KOPT-K1 (cell line): ENCODE data around the gene ATP1A3.

Experiments
- H3K27ac ChIP-seq: fragments of 200-600 bp; sonication (generic); 2 replicates; pipeline ENCODE4 v1.5.1; 2016; ENCODE audit warnings: antibody characterized with exemption, mild to moderate bottlenecking, low read depth, low read length; ENCODE audit not compliant: poor library complexity, severe bottlenecking
- H3K36me3 ChIP-seq: fragments of 200-600 bp; sonication (generic); 2 replicates; pipeline ENCODE4 v1.5.1; 2017; ENCODE audit warnings: antibody characterized with exemption, mild to moderate bottlenecking, low read length, moderate library complexity; ENCODE audit not compliant: insufficient read depth
- H3K9me3 ChIP-seq: fragments of 200-600 bp; sonication (generic); 2 replicates; pipeline ENCODE4 v1.5.1; 2017; ENCODE audit warnings: antibody characterized with exemption, low read length, mild to moderate bottlenecking; ENCODE audit not compliant: insufficient read depth, poor library complexity, severe bottlenecking

Gene ATP1A3

GRCh38 chr19:41933693-41934426 lies 60.2 kb downstream of the ATP1A3 start:
- no peaks in the 10 kb centered on the region for H3K9me3 ChIP-seq
- no peaks in the 10 kb centered on the region for H3K36me3 ChIP-seq
- no peak overlapping the region for H3K27ac ChIP-seq

- Histone ChIP-seq H3K36me3 (no peaks in the 10 kb centered on the region), H3K9me3 (no peaks in the 10 kb centered on the region), H3K27ac (no peak overlapping the region)
Measured at GRCh38 chr19:41932720-41933332, 61.2 kb downstream of the ATP1A3 start.

- Histone ChIP-seq H3K9me3 (no peaks in the 10 kb centered on the region), H3K36me3 (no peaks in the 10 kb centered on the region), H3K27ac (no peak overlapping the region)
Measured at GRCh38 chr19:41932259-41932719, 61.7 kb downstream of the ATP1A3 start.

DNA sequence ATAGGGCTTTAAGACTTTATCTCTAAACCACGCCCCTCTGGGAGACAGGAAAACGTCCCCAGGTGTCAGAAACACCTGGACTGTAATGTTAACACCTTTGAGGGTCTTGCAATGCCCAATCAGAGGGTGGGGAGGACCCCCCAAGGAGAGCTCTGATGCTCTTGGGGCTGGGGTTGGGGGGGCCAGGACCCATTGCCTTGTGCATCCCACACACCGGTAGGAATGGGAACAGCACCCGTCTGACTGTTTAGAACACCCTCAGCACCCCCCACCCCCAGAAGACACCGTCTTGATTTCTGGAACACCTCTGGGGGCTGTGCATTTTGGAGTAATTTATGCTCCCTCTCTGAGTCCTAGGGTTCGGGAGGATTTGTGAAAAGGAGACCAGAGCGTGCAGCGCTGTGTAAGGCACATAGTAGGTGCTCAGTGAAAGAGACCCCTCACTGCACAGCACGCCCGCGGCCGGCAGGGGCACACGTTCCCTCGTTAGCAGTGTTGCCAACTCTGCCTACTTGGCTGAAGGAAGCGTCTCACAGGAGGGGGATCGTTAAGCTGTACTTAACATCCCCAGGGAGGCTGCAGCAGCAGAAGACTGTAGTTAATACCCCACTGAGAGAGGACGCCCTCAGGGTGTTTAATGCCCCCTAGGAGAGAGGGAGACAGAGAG lies 63.0 kb downstream of the ATP1A3 start:
- Histone ChIP-seq H3K36me3 (no peaks in the 10 kb centered on the region), H3K27ac (no peak overlapping the region), H3K9me3 (no peaks in the 10 kb centered on the region)

- no peaks in the 10 kb centered on the region for H3K36me3 ChIP-seq
- H3K9me3 ChIP-seq: no peaks in the 10 kb centered on the region
- H3K27ac ChIP-seq: no peak overlapping the region
Measured at GRCh38 chr19:41930322-41930722, 63.7 kb downstream of the ATP1A3 start.

DNA sequence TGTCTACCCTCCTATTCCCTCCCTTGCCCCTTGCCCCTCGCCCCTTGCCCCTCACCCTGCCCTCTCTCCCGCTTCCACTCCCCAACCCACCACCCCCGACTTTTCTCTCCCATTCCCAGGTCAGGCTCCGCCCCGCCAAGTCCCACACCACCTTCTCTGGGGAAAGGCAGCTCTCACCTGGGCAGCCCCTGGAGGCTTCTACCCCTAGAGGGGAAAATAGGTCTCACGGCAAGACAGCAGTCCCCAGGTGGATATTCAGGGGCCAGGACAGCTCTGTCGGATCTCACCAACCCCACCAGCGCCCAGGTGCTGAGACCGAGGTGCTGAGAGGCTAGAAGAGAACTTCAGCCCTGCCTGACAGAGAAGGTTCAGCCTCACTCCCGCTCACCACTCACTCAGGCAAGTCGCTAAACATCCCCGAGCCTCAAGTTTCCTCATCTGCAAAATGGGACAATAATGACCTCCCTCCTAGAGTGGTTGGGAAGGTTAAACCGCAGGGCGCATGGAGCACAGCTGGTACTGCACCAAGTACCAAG lies 64.4 kb downstream of the ATP1A3 start:
- Histone ChIP-seq H3K27ac (no peak overlapping the region), H3K9me3 (no peaks in the 10 kb centered on the region), H3K36me3 (no peaks in the 10 kb centered on the region)

GRCh38 chr19:41928754-41929535 lies 65.1 kb downstream of the ATP1A3 start:
- Histone ChIP-seq H3K9me3 (no peaks in the 10 kb centered on the region), H3K27ac (no peak overlapping the region), H3K36me3 (no peaks in the 10 kb centered on the region)

DNA sequence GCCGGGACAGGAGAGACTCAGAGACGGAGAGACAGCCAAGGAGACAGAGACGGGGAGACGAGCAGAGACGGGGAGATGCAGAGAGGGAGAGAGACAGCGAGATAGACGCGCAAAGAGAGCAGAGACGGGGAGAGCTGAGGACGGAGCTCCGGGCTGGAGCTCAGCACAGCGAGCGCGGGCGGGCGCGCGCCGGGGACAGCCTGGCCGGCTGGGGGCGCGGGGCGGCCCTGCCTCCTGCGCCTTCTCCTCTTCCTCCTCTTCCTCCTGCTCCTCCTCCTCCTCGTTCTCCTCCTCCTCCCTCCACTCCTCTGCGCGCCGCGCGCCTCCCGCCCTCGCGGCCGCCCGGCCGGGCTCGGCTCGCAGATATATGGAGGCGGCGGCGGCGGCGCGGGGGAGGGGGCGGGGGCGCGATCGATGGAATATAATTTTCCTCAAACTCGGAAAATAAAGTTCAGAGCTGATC lies 65.8 kb downstream of the ATP1A3 start, which contains the start of gene ERFL:
Gene ERFL (minus strand): TSS at position 229 of the 463 bp plus-strand sequence. CDS start 15,530 bp downstream, outside the sequence.
- no peaks in the 10 kb centered on the region for H3K36me3 ChIP-seq
- no peaks in the 10 kb centered on the region for H3K9me3 ChIP-seq
- H3K27ac ChIP-seq: no peak within 1 kb of the TSS

DNA sequence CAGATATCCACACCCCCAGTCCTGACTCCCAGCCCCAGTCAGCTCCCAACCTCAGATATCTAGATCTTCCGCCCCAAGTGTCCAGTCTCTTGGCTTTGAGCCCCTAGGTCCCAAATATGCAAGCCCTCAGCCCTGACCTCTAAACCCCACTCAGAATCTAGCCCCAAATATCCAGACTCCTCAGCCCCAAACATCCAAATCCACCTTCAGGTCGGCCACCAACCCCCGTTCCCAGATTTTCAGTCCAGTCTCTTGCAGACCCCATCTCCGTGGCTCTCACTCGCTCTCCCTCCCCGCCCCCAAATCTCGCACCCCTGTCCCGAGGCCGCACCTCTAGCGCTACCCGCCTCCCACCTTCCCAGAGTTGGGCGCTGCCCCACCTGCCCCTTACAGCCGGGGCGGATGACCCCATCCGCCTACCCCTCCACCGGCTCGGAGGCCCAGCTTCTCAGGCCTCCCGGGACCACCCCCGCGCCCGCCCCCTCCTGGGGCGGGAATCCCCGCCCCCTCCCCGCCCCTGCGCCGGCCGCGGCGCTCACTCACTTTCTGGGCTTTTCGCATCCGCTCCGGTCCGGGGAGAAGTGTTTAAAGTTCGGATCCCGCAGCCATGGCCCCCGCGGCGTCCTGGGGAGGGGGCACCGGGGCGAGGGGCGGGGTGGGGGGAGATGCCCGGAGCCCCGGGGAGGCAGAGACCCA lies 66.4 kb downstream of the ATP1A3 start:
- Histone ChIP-seq H3K9me3 (no peaks in the 10 kb centered on the region), H3K27ac (no peak overlapping the region), H3K36me3 (no peaks in the 10 kb centered on the region)

- Histone ChIP-seq H3K27ac (no peak overlapping the region), H3K9me3 (no peaks in the 10 kb centered on the region), H3K36me3 (no peaks in the 10 kb centered on the region)
Measured at GRCh38 chr19:41926763-41927496, 67.1 kb downstream of the ATP1A3 start.

- no peaks in the 10 kb centered on the region for H3K36me3 ChIP-seq
- H3K27ac ChIP-seq: no peak overlapping the region
- no peaks in the 10 kb centered on the region for H3K9me3 ChIP-seq
Measured at GRCh38 chr19:41926028-41926762, 67.8 kb downstream of the ATP1A3 start.

- no peak overlapping the region for H3K27ac ChIP-seq
Measured at GRCh38 chr19:41925208-41926003, 68.6 kb downstream of the ATP1A3 start.

More at GRCh38 chr19:41925208-41926003, 68.6 kb downstream of the ATP1A3 start:
- no peaks in the 10 kb centered on the region for H3K9me3 ChIP-seq
- H3K36me3 ChIP-seq: no peaks in the 10 kb centered on the region
